K562 (cell line): ENCODE data around the gene LZTR1. TPM values are rescaled to one million over a fixed set of nuclear protein-coding genes. Genes with fewer than 3 reads are reported as not detected.

Experiments
- CHD2 ChIP-seq: IDR thresholded peaks from 2 replicates; pipeline ENCODE4 v1.6.1; 2011; ENCODE audit warnings: low read depth, low read length
- DNMT1 ChIP-seq: fragments of 450-650 bp; IDR thresholded peaks from 2 replicates; pipeline ENCODE4 v1.6.1; 2016; ENCODE audit warnings: antibody characterized with exemption, mild to moderate bottlenecking
- FIP1L1 ChIP-seq: fragments of 200-400 bp; formaldehyde crosslinking; IDR thresholded peaks from 2 replicates; pipeline ENCODE4 v1.6.1; 2018; ENCODE audit warnings: mild to moderate bottlenecking, low read depth, low read length; ENCODE audit not compliant: poor library complexity, severe bottlenecking
- LCOR ChIP-seq: sonication (generic); formaldehyde crosslinking; IDR thresholded peaks from 2 replicates; pipeline ENCODE4 v1.8.0; 2022; ENCODE audit warnings: mild to moderate bottlenecking, missing genetic modification reagents
- RBBP5 ChIP-seq: fragments of 200-600 bp; sonication (generic); IDR thresholded peaks from 2 replicates; pipeline ENCODE4 v1.6.1; 2012; ENCODE audit warnings: borderline replicate concordance, mild to moderate bottlenecking, low read length, control low read depth, inconsistent platforms; ENCODE audit not compliant: insufficient read depth, poor library complexity, severe bottlenecking
- SAFB ChIP-seq: fragments of 200-400 bp; formaldehyde crosslinking; IDR thresholded peaks from 2 replicates; pipeline ENCODE4 v1.6.1; 2017; ENCODE audit warnings: low read depth, low read length, borderline replicate concordance
- SRSF1 ChIP-seq: fragments of 200-400 bp; formaldehyde crosslinking; IDR thresholded peaks from 2 replicates; pipeline ENCODE4 v1.6.1; 2017; ENCODE audit warnings: mild to moderate bottlenecking, low read depth, low read length, moderate library complexity
- XRCC5 ChIP-seq: fragments of 200-400 bp; formaldehyde crosslinking; IDR thresholded peaks from 2 replicates; pipeline ENCODE4 v1.6.1; 2017; ENCODE audit warnings: low read depth, mild to moderate bottlenecking, low read length
- YY1 ChIP-seq, 3 experiments: IDR thresholded peaks; 2 replicates each; pipeline ENCODE4 v1.6.1; 2011; ENCODE audit warnings: low read length in 2 of 3, mild to moderate bottlenecking in 2 of 3, moderate library complexity in 2 of 3, borderline replicate concordance in 1 of 3, control low read depth in 1 of 3, low read depth in 1 of 3; ENCODE audit not compliant: insufficient read depth in 3 of 3, insufficient replicate concordance in 2 of 3, control insufficient read depth in 1 of 3, insufficient read length in 1 of 3; ENCODE audit errors: extremely low read depth in 1 of 3
- ZNF316 ChIP-seq: fragments of 450-650 bp; IDR thresholded peaks from 2 replicates; pipeline ENCODE4 v1.6.1; 2016
- polyA plus RNA-seq, 8 experiments: library from polyadenylated mRNA; depleted of rRNA in 4 of 8; stranded (reverse) in 5 of 8; unstranded in 3 of 8; fragments of >200 nt; fragmentation: Nextera tagmentation in 2 of 8; fragmentation: Illumina TruSeq in 1 of 8; extraction: Ambion mirVana in 2 of 8; extraction: Trizol in 1 of 8; gene quantifications; 2 replicates each; pipeline versions ENCODE4 v1.2.1 to v1.2.3, GENCODE V29; 2011 to 2014; ENCODE audit warnings: inconsistent platforms in 1 of 8, missing spikeins in 1 of 8
- total RNA-seq, 7 experiments: library from RNA; depleted of rRNA in 6 of 7; stranded (reverse); fragments of >200 nt in 6 of 7; fragmentation: Illumina TruSeq in 2 of 7; extraction: Trizol in 2 of 7; gene quantifications; 2 replicates each; pipeline versions ENCODE4 v1.2.1 to v1.2.3, GENCODE V29; 2011 to 2021; ENCODE audit warnings: low replicate concordance in 1 of 7
- TF ChIP-seq, protein P1 (sequence below): fragments of 250-450 bp; sonication (Bioruptor Pico); IDR thresholded peaks from 2 replicates; pipeline ENCODE4 v1.8.0; 2021; ENCODE audit warnings: borderline replicate concordance, mild to moderate bottlenecking, moderate library complexity; ENCODE audit not compliant: poor library complexity, severe bottlenecking
- TF ChIP-seq, protein P2 (sequence below): IDR thresholded peaks from 3 replicates; pipeline ENCODE4 v1.6.1; 2011; ENCODE audit warnings: borderline replicate concordance, mild to moderate bottlenecking; ENCODE audit not compliant: insufficient read length, insufficient read depth
- TF ChIP-seq, protein P3 (sequence below): fragments of 450-650 bp; IDR thresholded peaks from 2 replicates; pipeline ENCODE4 v1.6.1; 2018; ENCODE audit not compliant: partially characterized antibody
- TF ChIP-seq, protein P4 (sequence below): fragments of 450-650 bp; IDR thresholded peaks from 2 replicates; pipeline ENCODE4 v1.7.0; 2016; ENCODE audit warnings: borderline replicate concordance
- TF ChIP-seq, protein P5 (sequence below): fragments of 450-650 bp; IDR thresholded peaks from 2 replicates; pipeline ENCODE4 v1.6.1; 2016; ENCODE audit warnings: missing biosample characterization, missing genetic modification characterization

The LZTR1 gene
- total and polyA plus RNA-seq, 9 of the 15 experiments (the other 6 are each of a cell fraction or from before 2014, with no cell fraction given): 2.2 to 135 (median 63.0) TPM

DNA sequence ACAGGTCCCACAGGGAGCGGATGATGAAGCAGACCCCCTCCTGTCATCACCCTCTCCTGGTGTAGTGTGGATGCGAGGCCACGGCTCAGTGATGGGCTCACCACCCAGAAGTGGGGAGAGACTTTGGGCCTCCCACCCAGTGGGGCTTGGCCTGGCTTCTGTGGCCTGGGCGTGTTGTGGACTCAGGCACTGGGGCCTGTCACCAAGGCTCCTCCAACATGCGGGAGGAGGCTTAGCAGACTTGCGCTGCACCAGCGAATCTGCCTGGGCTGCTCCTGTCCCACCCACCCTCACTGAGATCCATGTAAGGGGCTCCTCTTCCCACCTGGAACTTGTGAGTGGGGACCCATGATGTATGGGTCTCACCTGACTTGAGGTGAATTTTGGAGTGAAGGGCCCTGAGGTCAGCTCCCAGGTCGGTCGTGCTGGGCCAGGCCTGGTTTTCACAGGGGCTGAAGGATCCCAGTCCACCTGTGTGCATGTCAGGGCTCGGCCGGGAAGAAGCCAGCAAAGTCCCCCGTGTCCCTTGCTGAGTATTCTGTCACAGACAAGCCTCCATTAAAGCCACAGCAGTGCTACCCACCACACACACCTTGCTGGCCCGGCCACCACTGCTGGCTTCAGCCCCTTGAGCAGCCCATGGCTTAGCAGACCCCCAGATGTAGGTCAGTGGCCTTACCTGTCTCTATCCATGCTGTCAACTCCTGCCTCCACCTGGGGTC lies 15.6 kb downstream of the LZTR1 start (continued):
- no peak for TF ChIP-seq SRSF1
- no peak for TF ChIP-seq XRCC5
- TF ChIP-seq CHD2: 0 out of 2 replicates have a peak, but pooled peaks have one; percentile 10
- TF ChIP-seq, protein P1, sequence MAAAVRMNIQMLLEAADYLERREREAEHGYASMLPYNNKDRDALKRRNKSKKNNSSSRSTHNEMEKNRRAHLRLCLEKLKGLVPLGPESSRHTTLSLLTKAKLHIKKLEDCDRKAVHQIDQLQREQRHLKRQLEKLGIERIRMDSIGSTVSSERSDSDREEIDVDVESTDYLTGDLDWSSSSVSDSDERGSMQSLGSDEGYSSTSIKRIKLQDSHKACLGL (CRISPR knock-in tag): peak; percentile 16
- no peak for TF ChIP-seq ZNF316
- TF ChIP-seq LCOR (CRISPR knock-in tag): no peak
- TF ChIP-seq YY1 (IDR thresholded peaks at IDR 0.05; ENCODE audit: borderline replicate concordance in 1 of 3, control insufficient read depth in 1 of 3, extremely low read depth in 1 of 3, insufficient read depth in 3 of 3, insufficient read length in 1 of 3, insufficient replicate concordance in 2 of 3, low read depth in 1 of 3, low read length in 2 of 3): peak in 1 of 3 experiments; percentile 9
- no peak for TF ChIP-seq DNMT1
- no peak for TF ChIP-seq SAFB
- TF ChIP-seq, protein P2, sequence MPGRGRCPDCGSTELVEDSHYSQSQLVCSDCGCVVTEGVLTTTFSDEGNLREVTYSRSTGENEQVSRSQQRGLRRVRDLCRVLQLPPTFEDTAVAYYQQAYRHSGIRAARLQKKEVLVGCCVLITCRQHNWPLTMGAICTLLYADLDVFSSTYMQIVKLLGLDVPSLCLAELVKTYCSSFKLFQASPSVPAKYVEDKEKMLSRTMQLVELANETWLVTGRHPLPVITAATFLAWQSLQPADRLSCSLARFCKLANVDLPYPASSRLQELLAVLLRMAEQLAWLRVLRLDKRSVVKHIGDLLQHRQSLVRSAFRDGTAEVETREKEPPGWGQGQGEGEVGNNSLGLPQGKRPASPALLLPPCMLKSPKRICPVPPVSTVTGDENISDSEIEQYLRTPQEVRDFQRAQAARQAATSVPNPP: no peak
- peak; percentile 24 for TF ChIP-seq RBBP5
- no peak for TF ChIP-seq FIP1L1
- TF ChIP-seq, protein P3, sequence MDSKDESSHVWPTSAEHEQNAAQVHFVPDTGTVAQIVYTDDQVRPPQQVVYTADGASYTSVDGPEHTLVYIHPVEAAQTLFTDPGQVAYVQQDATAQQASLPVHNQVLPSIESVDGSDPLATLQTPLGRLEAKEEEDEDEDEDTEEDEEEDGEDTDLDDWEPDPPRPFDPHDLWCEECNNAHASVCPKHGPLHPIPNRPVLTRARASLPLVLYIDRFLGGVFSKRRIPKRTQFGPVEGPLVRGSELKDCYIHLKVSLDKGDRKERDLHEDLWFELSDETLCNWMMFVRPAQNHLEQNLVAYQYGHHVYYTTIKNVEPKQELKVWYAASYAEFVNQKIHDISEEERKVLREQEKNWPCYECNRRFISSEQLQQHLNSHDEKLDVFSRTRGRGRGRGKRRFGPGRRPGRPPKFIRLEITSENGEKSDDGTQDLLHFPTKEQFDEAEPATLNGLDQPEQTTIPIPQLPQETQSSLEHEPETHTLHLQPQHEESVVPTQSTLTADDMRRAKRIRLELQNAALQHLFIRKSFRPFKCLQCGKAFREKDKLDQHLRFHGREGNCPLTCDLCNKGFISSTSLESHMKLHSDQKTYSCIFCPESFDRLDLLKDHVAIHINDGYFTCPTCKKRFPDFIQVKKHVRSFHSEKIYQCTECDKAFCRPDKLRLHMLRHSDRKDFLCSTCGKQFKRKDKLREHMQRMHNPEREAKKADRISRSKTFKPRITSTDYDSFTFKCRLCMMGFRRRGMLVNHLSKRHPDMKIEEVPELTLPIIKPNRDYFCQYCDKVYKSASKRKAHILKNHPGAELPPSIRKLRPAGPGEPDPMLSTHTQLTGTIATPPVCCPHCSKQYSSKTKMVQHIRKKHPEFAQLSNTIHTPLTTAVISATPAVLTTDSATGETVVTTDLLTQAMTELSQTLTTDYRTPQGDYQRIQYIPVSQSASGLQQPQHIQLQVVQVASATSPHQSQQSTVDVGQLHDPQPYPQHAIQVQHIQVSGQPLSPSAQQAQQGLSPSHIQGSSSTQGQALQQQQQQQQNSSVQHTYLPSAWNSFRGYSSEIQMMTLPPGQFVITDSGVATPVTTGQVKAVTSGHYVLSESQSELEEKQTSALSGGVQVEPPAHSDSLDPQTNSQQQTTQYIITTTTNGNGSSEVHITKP: no peak
- TF ChIP-seq, protein P4, sequence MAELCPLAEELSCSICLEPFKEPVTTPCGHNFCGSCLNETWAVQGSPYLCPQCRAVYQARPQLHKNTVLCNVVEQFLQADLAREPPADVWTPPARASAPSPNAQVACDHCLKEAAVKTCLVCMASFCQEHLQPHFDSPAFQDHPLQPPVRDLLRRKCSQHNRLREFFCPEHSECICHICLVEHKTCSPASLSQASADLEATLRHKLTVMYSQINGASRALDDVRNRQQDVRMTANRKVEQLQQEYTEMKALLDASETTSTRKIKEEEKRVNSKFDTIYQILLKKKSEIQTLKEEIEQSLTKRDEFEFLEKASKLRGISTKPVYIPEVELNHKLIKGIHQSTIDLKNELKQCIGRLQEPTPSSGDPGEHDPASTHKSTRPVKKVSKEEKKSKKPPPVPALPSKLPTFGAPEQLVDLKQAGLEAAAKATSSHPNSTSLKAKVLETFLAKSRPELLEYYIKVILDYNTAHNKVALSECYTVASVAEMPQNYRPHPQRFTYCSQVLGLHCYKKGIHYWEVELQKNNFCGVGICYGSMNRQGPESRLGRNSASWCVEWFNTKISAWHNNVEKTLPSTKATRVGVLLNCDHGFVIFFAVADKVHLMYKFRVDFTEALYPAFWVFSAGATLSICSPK: no peak
- TF ChIP-seq, protein P5, sequence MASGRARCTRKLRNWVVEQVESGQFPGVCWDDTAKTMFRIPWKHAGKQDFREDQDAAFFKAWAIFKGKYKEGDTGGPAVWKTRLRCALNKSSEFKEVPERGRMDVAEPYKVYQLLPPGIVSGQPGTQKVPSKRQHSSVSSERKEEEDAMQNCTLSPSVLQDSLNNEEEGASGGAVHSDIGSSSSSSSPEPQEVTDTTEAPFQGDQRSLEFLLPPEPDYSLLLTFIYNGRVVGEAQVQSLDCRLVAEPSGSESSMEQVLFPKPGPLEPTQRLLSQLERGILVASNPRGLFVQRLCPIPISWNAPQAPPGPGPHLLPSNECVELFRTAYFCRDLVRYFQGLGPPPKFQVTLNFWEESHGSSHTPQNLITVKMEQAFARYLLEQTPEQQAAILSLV: no peak
